ENCODE results near the gene C11orf68. TPM values are rescaled to one million over a fixed set of nuclear protein-coding genes. Genes with fewer than 3 reads are reported as not detected.

The C11orf68 gene
- total RNA-seq, 1 experiment from 2014 or later, result 15.7 TPM

DNA sequence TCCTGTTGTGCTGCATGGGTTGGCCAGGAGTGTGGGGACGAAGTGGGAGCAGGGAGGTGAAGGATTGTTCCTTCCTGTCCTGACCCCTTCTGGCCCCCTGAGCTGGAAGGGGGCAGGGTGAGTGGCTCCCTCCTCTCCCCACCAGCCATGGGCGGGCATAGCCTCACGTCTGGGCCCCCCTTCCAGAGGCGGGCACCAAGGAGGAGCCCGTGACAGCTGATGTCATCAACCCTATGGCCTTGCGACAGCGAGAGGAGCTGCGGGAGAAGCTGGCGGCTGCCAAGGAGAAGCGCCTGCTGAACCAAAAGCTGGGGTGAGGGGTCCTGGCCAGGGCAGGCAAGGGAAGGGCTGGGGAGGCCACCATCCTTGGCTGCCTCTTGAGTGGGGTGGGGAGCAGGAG is 46.0 kb upstream of the C11orf68 start:
- H3K4me3 Mint-ChIP-seq, result no peak overlapping the region
- Histone ChIP-seq H2BK12ac (ENCODE audit: insufficient read length, low read depth, low read length) (no peak overlapping the region), H3T11ph (ENCODE audit: low read length) (no peak overlapping the region), H3K4me2 (ENCODE audit: insufficient read depth, insufficient read length, low read length) (no peak overlapping the region), H2BK120ac (ENCODE audit: low read depth, low read length, poor library complexity, severe bottlenecking) (no peak overlapping the region), H2AFZ (ENCODE audit: low read length) (no peak overlapping the region), H2BK15ac (ENCODE audit: low read depth, low read length) (no peak overlapping the region), H3K4me1 (ENCODE audit: insufficient read depth, low read length) (peaks cover 3% of the 10 kb centered on the region; the same call in 1 of the 2 replicates), H3K56ac (ENCODE audit: insufficient read length, low read depth, low read length) (no peak overlapping the region), H3K27me3 (ENCODE audit: insufficient read depth, low read length) (no peaks in the 10 kb centered on the region), H3K9ac (ENCODE audit: extremely low read depth, insufficient read length, low read length) (no peak overlapping the region), H4K91ac (ENCODE audit: insufficient read length, low read depth, low read length) (no peak overlapping the region), H2AK5ac (ENCODE audit: insufficient read length, low read length) (no peak overlapping the region), H4K20me1 (ENCODE audit: control insufficient read depth, insufficient read depth, insufficient read length) (no peaks in the 10 kb centered on the region), H3K4ac (ENCODE audit: low read depth, low read length) (no peak overlapping the region), H2BK5ac (ENCODE audit: insufficient read length, low read length) (no peak overlapping the region), H3K18ac (ENCODE audit: insufficient read length, low read depth, low read length) (no peak overlapping the region), H3K79me1 (ENCODE audit: insufficient read depth, low read depth, low read length, poor library complexity, severe bottlenecking) (peaks cover 5% of the 10 kb centered on the region), H2BK20ac (ENCODE audit: low read depth, low read length, poor library complexity, severe bottlenecking) (no peak overlapping the region), H4K8ac (replicated peaks; ENCODE audit: insufficient read length, low read depth, low read length) (no peak overlapping the region), H3K23me2 (ENCODE audit: insufficient read length, low read depth, low read length, poor library complexity, severe bottlenecking) (peaks cover 3% of the 10 kb centered on the region), H3K27ac (ENCODE audit: insufficient read length, low read depth, low read length) (no peak overlapping the region), H3K9me3 (ENCODE audit: control insufficient read depth, low read depth, low read length) (no peaks in the 10 kb centered on the region), H3K79me2 (ENCODE audit: insufficient read depth, low read length) (peaks cover 10% of the 10 kb centered on the region; the same call in 1 of the 2 replicates), H3K14ac (ENCODE audit: insufficient read depth, low read length) (no peak overlapping the region), H3K23ac (ENCODE audit: insufficient read length, low read depth, low read length) (no peak overlapping the region), H4K5ac (ENCODE audit: insufficient read length, low read depth, low read length) (no peak overlapping the region)
- WGBS (ENCODE audit: extremely low coverage, insufficient read length, low lambda C conversion rate), result no CpG with 5 or more reads among the region's 10 CpGs
- peaks cover 11 to 12% of the 10 kb centered on the region in 2 experiments for H3K4me1 Mint-ChIP-seq
- H3K27me3 Mint-ChIP-seq (ENCODE audit: low read depth), result no peaks in the 10 kb centered on the region
- TF ChIP-seq, protein P1, sequence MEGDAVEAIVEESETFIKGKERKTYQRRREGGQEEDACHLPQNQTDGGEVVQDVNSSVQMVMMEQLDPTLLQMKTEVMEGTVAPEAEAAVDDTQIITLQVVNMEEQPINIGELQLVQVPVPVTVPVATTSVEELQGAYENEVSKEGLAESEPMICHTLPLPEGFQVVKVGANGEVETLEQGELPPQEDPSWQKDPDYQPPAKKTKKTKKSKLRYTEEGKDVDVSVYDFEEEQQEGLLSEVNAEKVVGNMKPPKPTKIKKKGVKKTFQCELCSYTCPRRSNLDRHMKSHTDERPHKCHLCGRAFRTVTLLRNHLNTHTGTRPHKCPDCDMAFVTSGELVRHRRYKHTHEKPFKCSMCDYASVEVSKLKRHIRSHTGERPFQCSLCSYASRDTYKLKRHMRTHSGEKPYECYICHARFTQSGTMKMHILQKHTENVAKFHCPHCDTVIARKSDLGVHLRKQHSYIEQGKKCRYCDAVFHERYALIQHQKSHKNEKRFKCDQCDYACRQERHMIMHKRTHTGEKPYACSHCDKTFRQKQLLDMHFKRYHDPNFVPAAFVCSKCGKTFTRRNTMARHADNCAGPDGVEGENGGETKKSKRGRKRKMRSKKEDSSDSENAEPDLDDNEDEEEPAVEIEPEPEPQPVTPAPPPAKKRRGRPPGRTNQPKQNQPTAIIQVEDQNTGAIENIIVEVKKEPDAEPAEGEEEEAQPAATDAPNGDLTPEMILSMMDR (conservative IDR thresholded peaks at IDR 0.05), result no peak
- DNase-seq, result no peak
- H3K36me3 Mint-ChIP-seq (ENCODE audit: insufficient read depth in 1 of 3, low read depth in 3 of 3), result peaks cover 39 to 67% (median 62%) of the 10 kb centered on the region in 3 experiments
- H3K27ac Mint-ChIP-seq, result no peak overlapping the region
- H3K9me3 Mint-ChIP-seq, result no peaks in the 10 kb centered on the region; a peak in 1 of 5 replicates
